GM12892 (cell line): ENCODE measurements around the gene ATP11B.

ENCODE experiments used
- POLR2A ChIP-seq: IDR thresholded peaks from 2 replicates; pipeline ENCODE4 v1.6.1; 2011; ENCODE audit warnings: low read depth, low read length, control low read depth
- POLR2AphosphoS5 ChIP-seq: IDR thresholded peaks from 2 replicates; pipeline ENCODE4 v1.6.1; 2011; ENCODE audit warnings: low read depth, low read length, control low read depth
- TAF1 ChIP-seq: IDR thresholded peaks from 2 replicates; pipeline ENCODE4 v1.6.1; 2011; ENCODE audit warnings: low read depth, mild to moderate bottlenecking, control low read depth, low read length, borderline replicate concordance

DNA sequence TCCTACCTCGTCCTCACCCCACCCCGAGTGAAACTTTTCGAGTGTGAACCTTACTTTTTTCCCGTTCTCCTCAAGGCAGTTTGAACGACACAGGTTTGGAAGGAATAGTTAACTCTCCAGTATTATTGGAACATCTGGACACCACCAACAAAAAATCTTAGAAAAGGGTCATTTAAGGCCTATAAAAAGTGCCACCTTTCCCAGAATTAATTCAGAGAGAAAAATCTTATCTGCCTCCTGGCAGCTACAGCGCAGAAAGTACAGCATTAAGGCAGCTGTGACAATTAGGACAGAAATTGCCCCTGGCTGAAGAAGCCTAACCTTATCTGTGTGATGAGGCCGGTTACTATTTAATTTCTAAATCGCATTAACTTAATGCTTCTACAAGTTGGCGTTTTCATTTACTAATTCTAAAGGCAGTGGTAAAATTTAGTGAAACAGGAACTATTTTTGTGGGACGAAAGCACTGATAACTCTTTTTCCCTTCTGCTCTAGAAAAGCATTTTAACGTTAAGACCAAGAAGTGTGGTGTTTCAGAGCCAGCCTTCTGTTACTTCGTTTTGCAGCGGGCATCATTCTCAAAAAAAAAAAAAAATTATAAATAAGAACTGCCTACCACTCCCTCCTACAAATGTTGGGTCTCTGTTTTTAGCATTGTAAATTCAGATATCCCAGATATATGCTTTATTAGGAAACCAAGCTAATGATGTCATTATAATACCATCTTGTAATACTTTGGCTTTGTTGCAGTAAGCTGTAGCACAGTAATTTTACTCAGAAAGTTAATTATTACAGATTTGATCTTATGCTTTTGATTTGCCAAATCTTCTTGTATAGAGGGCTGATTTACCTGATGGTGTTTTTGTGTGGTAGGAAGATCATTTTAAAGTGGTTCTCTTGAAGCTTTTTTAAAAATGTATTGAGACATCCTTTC is 1.4 kb downstream of the ATP11B start:
- TF ChIP-seq POLR2A (no peak), POLR2AphosphoS5 (no peak), TAF1 (no peak; the same call in 1 of the 2 replicates)
